HepG2 (cell line): ENCODE data around the gene MXRA8. TPM values are rescaled to one million over a fixed set of nuclear protein-coding genes. Genes with fewer than 3 reads are reported as not detected.

Experiments
- ARNTL ChIP-seq: sonication (generic); formaldehyde crosslinking; IDR thresholded peaks from 2 replicates; pipeline ENCODE4 v1.4.0; 2020; ENCODE audit warnings: mild to moderate bottlenecking, missing genetic modification reagents
- BCLAF1 ChIP-seq: fragments of 450-650 bp; IDR thresholded peaks from 2 replicates; pipeline ENCODE4 v1.6.1; 2017; ENCODE audit warnings: mild to moderate bottlenecking
- CBFB ChIP-seq: sonication (generic); formaldehyde crosslinking; IDR thresholded peaks from 2 replicates; pipeline ENCODE4 v1.4.0; 2020; ENCODE audit warnings: missing genetic modification reagents
- CENPT ChIP-seq: sonication (generic); formaldehyde crosslinking; IDR thresholded peaks from 2 replicates; pipeline ENCODE4 v1.8.0; 2022; ENCODE audit warnings: low read depth, mild to moderate bottlenecking, moderate library complexity, missing genetic modification reagents
- ETV5 ChIP-seq: IDR thresholded peaks from 2 replicates; pipeline ENCODE4 v1.6.1; 2018; ENCODE audit warnings: missing biosample characterization, missing genetic modification reagents, inconsistent platforms, borderline replicate concordance
- FOXJ3 ChIP-seq: sonication (generic); formaldehyde crosslinking; IDR thresholded peaks from 2 replicates; pipeline ENCODE4 v1.4.0; 2020; ENCODE audit warnings: missing genetic modification reagents, mild to moderate bottlenecking, borderline replicate concordance
- GATA4 ChIP-seq: sonication (generic); IDR thresholded peaks from 2 replicates; pipeline ENCODE4 v1.6.1; 2016; ENCODE audit warnings: antibody characterized with exemption, low read depth, borderline replicate concordance
- KDM5A ChIP-seq: fragments of 200-600 bp; sonication (generic); IDR thresholded peaks from 2 replicates; pipeline ENCODE4 v1.7.0; 2018; ENCODE audit warnings: antibody characterized with exemption, mild to moderate bottlenecking, low read length, borderline replicate concordance
- NR1H2 ChIP-seq: sonication (generic); formaldehyde crosslinking; IDR thresholded peaks from 2 replicates; pipeline ENCODE4 v1.8.1; 2022; ENCODE audit warnings: low read depth, missing genetic modification reagents, borderline replicate concordance
- PAWR ChIP-seq: sonication (generic); formaldehyde crosslinking; IDR thresholded peaks from 2 replicates; pipeline ENCODE4 v1.4.0; 2020; ENCODE audit warnings: missing genetic modification reagents, mild to moderate bottlenecking, borderline replicate concordance
- REL ChIP-seq: sonication (generic); formaldehyde crosslinking; conservative IDR thresholded peaks from 2 replicates; pipeline ENCODE4 v1.8.0; 2022; ENCODE audit warnings: mild to moderate bottlenecking, missing genetic modification reagents, moderate library complexity
- SCMH1 ChIP-seq: sonication (generic); formaldehyde crosslinking; IDR thresholded peaks from 2 replicates; pipeline ENCODE4 v1.9.0; 2021; ENCODE audit warnings: missing genetic modification reagents, mild to moderate bottlenecking, borderline replicate concordance
- SMAD9 ChIP-seq: sonication (generic); formaldehyde crosslinking; IDR thresholded peaks from 2 replicates; pipeline ENCODE4 v1.5.1; 2020; ENCODE audit warnings: mild to moderate bottlenecking, missing genetic modification reagents
- SNAPC5 ChIP-seq: sonication (generic); formaldehyde crosslinking; IDR thresholded peaks from 2 replicates; pipeline ENCODE4 v1.8.1; 2023; ENCODE audit warnings: mild to moderate bottlenecking, missing genetic modification reagents, borderline replicate concordance
- TMF1 ChIP-seq: sonication (generic); formaldehyde crosslinking; IDR thresholded peaks from 2 replicates; pipeline ENCODE4 v1.8.1; 2022; ENCODE audit warnings: low read depth, missing genetic modification reagents
- ZBTB37 ChIP-seq: sonication (generic); formaldehyde crosslinking; IDR thresholded peaks from 2 replicates; pipeline ENCODE4 v1.4.0; 2020; ENCODE audit warnings: mild to moderate bottlenecking, missing genetic modification reagents
- ZGPAT ChIP-seq: IDR thresholded peaks from 2 replicates; pipeline ENCODE4 v1.6.1; 2016; ENCODE audit warnings: mild to moderate bottlenecking
- ZNF124 ChIP-seq: sonication (generic); formaldehyde crosslinking; IDR thresholded peaks from 2 replicates; pipeline ENCODE4 v1.4.0; 2020; ENCODE audit warnings: missing genetic modification reagents
- ZNF160 ChIP-seq: sonication (generic); formaldehyde crosslinking; IDR thresholded peaks from 2 replicates; pipeline ENCODE4 v1.8.0; 2022; ENCODE audit warnings: mild to moderate bottlenecking, inconsistent platforms, missing genetic modification reagents
- ZNF20 ChIP-seq: sonication (generic); formaldehyde crosslinking; IDR thresholded peaks from 2 replicates; pipeline ENCODE4 v1.4.0; 2020; ENCODE audit warnings: mild to moderate bottlenecking, moderate library complexity, missing genetic modification reagents
- ZNF331 ChIP-seq: sonication (generic); formaldehyde crosslinking; IDR thresholded peaks from 2 replicates; pipeline ENCODE4 v1.4.0; 2020; ENCODE audit warnings: missing genetic modification reagents
- ZNF484 ChIP-seq: sonication (generic); formaldehyde crosslinking; IDR thresholded peaks from 2 replicates; pipeline ENCODE4 v1.5.1; 2020; ENCODE audit warnings: mild to moderate bottlenecking, low read depth, missing genetic modification reagents, borderline replicate concordance
- ZNF746 ChIP-seq: sonication (generic); formaldehyde crosslinking; IDR thresholded peaks from 2 replicates; pipeline ENCODE4 v1.8.0; 2022; ENCODE audit warnings: mild to moderate bottlenecking, missing genetic modification reagents
- ZNF775 ChIP-seq: sonication (generic); formaldehyde crosslinking; IDR thresholded peaks from 2 replicates; pipeline ENCODE4 v1.4.0; 2020; ENCODE audit warnings: missing genetic modification reagents, mild to moderate bottlenecking, moderate library complexity, borderline replicate concordance
- ZNF776 ChIP-seq: sonication (generic); formaldehyde crosslinking; IDR thresholded peaks from 2 replicates; pipeline ENCODE4 v1.4.0; 2020; ENCODE audit warnings: mild to moderate bottlenecking, missing genetic modification reagents
- polyA plus RNA-seq, 8 experiments: library from polyadenylated mRNA; depleted of rRNA in 3 of 8; stranded (reverse) in 7 of 8; unstranded in 1 of 8; fragments of >200 nt; fragmentation: Illumina TruSeq in 4 of 8; extraction: Trizol in 4 of 8; gene quantifications; 2 replicates each; pipeline versions ENCODE4 v1.2.1 to v1.2.3, GENCODE V29; 2011 to 2016; ENCODE audit warnings: low read depth in 4 of 8, missing spikeins in 1 of 8, mixed read lengths in 1 of 8; ENCODE audit not compliant: insufficient read depth in 1 of 8
- total RNA-seq, 5 experiments: library from RNA; depleted of rRNA; stranded (reverse); fragments of >200 nt; fragmentation: Illumina TruSeq; extraction: Trizol; gene quantifications; 2 replicates each; pipeline ENCODE4 v1.2.3, GENCODE V29; 2016; ENCODE audit warnings: low read depth in 1 of 5

The MXRA8 gene
- total and polyA plus RNA-seq, 2 of the 13 experiments (the other 11 are each of a cell fraction or from before 2014, with no cell fraction given) = 19.8 to 44.8 TPM

GRCh38 chr1:1402072-1402900, 43.9 kb upstream of the MXRA8 start (continued):
- TF ChIP-seq TMF1 = no peak
- TF ChIP-seq CBFB (CRISPR knock-in tag) = 0 out of 2 replicates have a peak, but pooled peaks have one; percentile 31
- TF ChIP-seq ZNF160 (CRISPR knock-in tag) = no peak
- TF ChIP-seq SNAPC5 (CRISPR knock-in tag) = no peak
- TF ChIP-seq REL (CRISPR knock-in tag) = no peak
- no peak for TF ChIP-seq CENPT (CRISPR knock-in tag)
- no peak for TF ChIP-seq FOXJ3 (CRISPR knock-in tag)
- no peak for TF ChIP-seq BCLAF1
- no peak for TF ChIP-seq PAWR (CRISPR knock-in tag)
- no peak for TF ChIP-seq ZNF746
- TF ChIP-seq ETV5 (CRISPR knock-in tag) = no peak
- 0 out of 2 replicates have a peak, but pooled peaks have one; percentile 36 for TF ChIP-seq ZGPAT (CRISPR knock-in tag)
- TF ChIP-seq ZBTB37 (CRISPR knock-in tag) = 0 out of 2 replicates have a peak, but pooled peaks have one; percentile 45
- 0 out of 2 replicates have a peak, but pooled peaks have one; percentile 44 for TF ChIP-seq ZNF124 (CRISPR knock-in tag)
- no peak for TF ChIP-seq ARNTL (CRISPR knock-in tag)
- no peak for TF ChIP-seq ZNF20 (CRISPR knock-in tag)
- no peak for TF ChIP-seq SMAD9 (CRISPR knock-in tag)
- no peak for TF ChIP-seq ZNF484
- peak; percentile 6; the same call in 1 of the 2 replicates for TF ChIP-seq GATA4
- no peak for TF ChIP-seq ZNF331
- TF ChIP-seq KDM5A = no peak
- no peak for TF ChIP-seq ZNF775 (CRISPR knock-in tag)
- TF ChIP-seq SCMH1 (CRISPR knock-in tag) = no peak
- no peak for TF ChIP-seq NR1H2
- TF ChIP-seq ZNF776 (CRISPR knock-in tag) = 0 out of 2 replicates have a peak, but pooled peaks have one; percentile 24
